ACC112 (cell line): ENCODE results near the gene PREB.

ENCODE experiments used
- H2AFZ ChIP-seq: fragments of 200-600 bp; sonication (generic); one replicate; pipeline ENCODE4 v1.6.0; 2017; ENCODE audit warnings: antibody characterized with exemption, low read length; ENCODE audit not compliant: unreplicated experiment
- H3K27ac ChIP-seq: fragments of 200-600 bp; sonication (generic); 2 replicates; pipeline ENCODE4 v1.5.1; 2014; ENCODE audit warnings: low read depth, mild to moderate bottlenecking, antibody characterized with exemption, low read length, moderate library complexity
- H3K27me3 ChIP-seq: fragments of 200-600 bp; sonication (generic); 2 replicates; pipeline ENCODE4 v1.6.1; 2014; ENCODE audit warnings: mild to moderate bottlenecking, antibody characterized with exemption, low read length, moderate library complexity, mixed read lengths; ENCODE audit not compliant: insufficient read depth
- H3K36me3 ChIP-seq: fragments of 200-600 bp; sonication (generic); 2 replicates; pipeline ENCODE4 v1.6.1; 2016; ENCODE audit warnings: mild to moderate bottlenecking, antibody characterized with exemption, low read length, moderate library complexity, mixed read lengths; ENCODE audit not compliant: insufficient read depth
- H3K4me1 ChIP-seq: fragments of 200-600 bp; sonication (generic); one replicate; pipeline ENCODE4 v1.6.1; 2016; ENCODE audit warnings: low read length, mixed read lengths; ENCODE audit not compliant: insufficient read depth, unreplicated experiment, control insufficient read depth
- H3K4me3 ChIP-seq: fragments of 200-600 bp; sonication (generic); 2 replicates; pipeline ENCODE4 v1.5.1; 2014; ENCODE audit warnings: mild to moderate bottlenecking, low read depth, low read length
- H3K79me2 ChIP-seq: fragments of 200-600 bp; sonication (generic); one replicate; pipeline ENCODE4 v1.6.0; 2016; ENCODE audit warnings: low read length; ENCODE audit not compliant: control insufficient read depth, unreplicated experiment, insufficient read depth

The PREB gene

DNA sequence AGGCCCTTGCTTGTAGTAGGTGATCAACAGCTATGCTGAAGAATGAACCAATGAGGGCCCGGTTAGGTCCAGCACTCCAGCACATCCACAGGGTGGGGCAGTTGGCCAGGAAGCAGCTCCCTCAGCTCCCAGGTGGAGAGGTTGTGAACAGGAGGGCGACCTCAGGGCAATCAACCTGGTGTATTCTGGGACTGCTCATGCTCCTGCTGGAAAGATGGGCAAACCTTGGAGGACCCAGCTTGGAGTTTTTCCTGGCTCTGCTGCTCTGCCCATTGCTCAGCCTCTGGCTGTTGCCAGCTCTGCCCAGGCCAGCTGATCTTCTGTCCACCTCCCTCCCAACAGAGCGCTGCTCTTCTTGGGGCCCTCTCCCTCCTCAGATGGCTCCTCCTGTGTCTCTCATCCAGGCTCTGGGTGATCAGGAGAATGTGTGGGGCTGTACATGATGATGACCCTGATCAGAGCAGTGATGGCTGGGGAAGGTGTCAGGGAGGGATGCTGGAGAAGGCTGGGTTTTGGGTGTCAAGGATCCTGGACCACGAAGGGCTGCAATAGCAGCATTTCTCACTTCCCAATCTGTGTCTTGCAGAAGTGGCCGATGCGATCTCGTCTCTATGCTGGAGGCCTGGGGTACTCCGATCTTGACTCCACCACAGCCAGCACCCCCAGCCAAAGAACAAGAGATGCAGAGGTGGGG, 17.8 kb upstream of the PREB start:
- Histone ChIP-seq H2AFZ (no peak overlapping the region), H3K4me3 (no peak overlapping the region), H3K36me3 (no peaks in the 10 kb centered on the region), H3K4me1 (no peaks in the 10 kb centered on the region), H3K79me2 (no peaks in the 10 kb centered on the region), H3K27me3 (no peaks in the 10 kb centered on the region), H3K27ac (no peak overlapping the region)

- H3K27ac ChIP-seq, result no peak overlapping the region
- H3K36me3 ChIP-seq, result no peaks in the 10 kb centered on the region
- no peaks in the 10 kb centered on the region for H3K4me1 ChIP-seq
- H2AFZ ChIP-seq, result no peak overlapping the region
- no peaks in the 10 kb centered on the region for H3K27me3 ChIP-seq
- H3K4me3 ChIP-seq, result no peak overlapping the region
- no peaks in the 10 kb centered on the region for H3K79me2 ChIP-seq
Measured at GRCh38 chr2:27150639-27151230, 16.3 kb upstream of the PREB start.

DNA sequence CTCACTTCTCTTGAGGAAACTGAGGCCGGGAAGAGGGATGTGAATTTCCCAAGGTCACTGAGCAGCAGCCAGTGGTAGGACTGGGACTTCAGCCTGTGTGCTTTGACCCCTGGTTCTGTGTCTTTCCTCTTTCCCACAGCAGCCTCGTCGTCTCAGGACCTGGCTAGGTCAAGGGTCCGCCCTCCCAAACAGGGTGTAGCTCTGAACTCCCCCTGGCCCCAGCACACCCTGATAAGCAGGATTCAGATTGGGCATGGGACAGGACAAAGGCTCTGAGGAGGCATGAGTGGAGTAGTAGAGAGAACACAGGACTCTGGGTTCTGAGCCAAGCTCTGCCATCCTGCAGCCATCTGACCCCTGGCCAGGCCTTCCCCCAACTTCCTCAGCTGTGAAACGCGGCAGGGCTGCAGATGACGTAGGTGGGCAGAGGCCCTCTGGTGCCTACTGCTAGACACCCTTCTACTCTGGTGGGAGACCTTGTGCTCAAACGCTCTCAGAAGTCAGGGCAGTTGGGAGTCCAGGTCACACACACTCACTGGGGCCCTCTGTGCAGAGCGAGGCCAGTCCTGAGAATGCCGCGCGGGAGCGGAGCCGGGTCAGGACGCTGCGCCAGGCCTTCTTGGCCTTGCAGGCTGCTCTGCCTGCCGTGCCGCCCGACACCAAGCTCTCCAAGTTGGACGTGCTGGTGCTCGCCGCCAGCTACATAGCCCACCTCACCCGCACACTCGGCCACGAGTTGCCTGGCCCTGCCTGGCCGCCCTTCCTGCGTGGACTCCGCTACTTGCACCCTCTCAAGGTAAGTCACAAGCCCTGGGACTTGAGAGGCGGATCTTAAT, 15.4 kb upstream of the PREB start:
- Histone ChIP-seq H3K27ac (no peak overlapping the region), H3K27me3 (no peaks in the 10 kb centered on the region), H3K79me2 (no peaks in the 10 kb centered on the region), H3K36me3 (no peaks in the 10 kb centered on the region), H2AFZ (no peak overlapping the region), H3K4me1 (no peaks in the 10 kb centered on the region), H3K4me3 (no peak overlapping the region)

GRCh38 chr2:27148801-27149439, 14.5 kb upstream of the PREB start, which contains the start of gene TCF23:
Gene TCF23, plus strand, starts transcription at chr2:27149004. Its CDS starts 130 bp downstream, at chr2:27149134.
- H3K27ac ChIP-seq, result no peak within 1 kb of the TSS
- H2AFZ ChIP-seq, result no peak within 1 kb of the TSS
- H3K4me3 ChIP-seq, result no peak within 1 kb of the TSS
- H3K4me1 ChIP-seq, result no peaks in the 10 kb centered on the region
- no peaks in the 10 kb centered on the region for H3K36me3 ChIP-seq
- no peaks in the 10 kb centered on the region for H3K79me2 ChIP-seq
- H3K27me3 ChIP-seq, result peaks cover 2% of the 10 kb centered on the region

DNA sequence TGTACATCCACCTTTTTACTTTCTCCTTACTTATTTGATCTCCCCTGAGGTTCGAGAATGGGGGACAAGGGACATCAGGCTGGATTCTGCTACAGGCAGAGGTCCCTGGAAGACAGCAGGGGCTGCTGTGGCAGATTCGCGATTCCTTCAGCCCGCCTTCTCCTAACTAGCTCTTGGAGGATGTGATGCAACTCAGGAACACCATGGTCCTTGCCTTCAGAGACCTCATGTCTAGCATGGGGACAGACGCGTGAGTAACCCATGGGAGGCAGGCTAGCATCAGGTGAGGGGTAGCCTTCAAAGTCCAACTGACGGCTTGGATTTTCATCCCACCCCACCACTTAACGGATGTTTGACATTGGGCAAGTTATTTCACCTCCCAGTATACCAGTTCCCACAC, 13.5 kb upstream of the PREB start:
- Histone ChIP-seq H3K27ac (no peak overlapping the region), H3K36me3 (no peaks in the 10 kb centered on the region), H3K4me1 (no peaks in the 10 kb centered on the region), H3K79me2 (no peaks in the 10 kb centered on the region), H3K4me3 (no peak overlapping the region), H2AFZ (no peak overlapping the region), H3K27me3 (peaks cover 12% of the 10 kb centered on the region)

- H3K79me2 ChIP-seq, result no peaks in the 10 kb centered on the region
- H2AFZ ChIP-seq, result no peak overlapping the region
- no peaks in the 10 kb centered on the region for H3K4me1 ChIP-seq
- no peak overlapping the region for H3K4me3 ChIP-seq
- peaks cover 19% of the 10 kb centered on the region for H3K27me3 ChIP-seq
- H3K27ac ChIP-seq, result no peak overlapping the region
- H3K36me3 ChIP-seq, result no peaks in the 10 kb centered on the region
Measured at GRCh38 chr2:27145682-27146081, 11.2 kb upstream of the PREB start.

DNA sequence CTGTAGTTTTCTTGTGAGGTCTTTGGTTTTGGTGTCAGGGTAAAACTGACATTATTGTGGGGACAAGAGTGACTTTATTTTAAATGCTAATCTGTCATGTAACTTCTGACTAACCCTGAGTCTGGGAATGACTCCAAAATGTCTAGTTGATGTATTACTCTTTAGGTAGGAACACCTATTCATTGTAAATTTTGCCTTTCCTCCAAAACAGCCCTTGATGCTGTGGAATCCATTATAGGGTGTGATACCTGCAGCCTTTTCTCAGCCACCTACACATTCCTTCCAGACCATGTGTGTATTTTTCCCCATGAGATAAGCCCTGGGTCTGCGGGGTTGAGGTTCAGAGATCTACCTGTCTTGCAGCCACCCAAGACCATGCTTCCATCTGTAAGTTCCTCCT, 8.8 kb upstream of the PREB start:
- Histone ChIP-seq H3K4me1 (no peaks in the 10 kb centered on the region), H3K27ac (no peak overlapping the region), H3K27me3 (peaks cover 19% of the 10 kb centered on the region), H3K36me3 (no peaks in the 10 kb centered on the region), H2AFZ (no peak overlapping the region), H3K79me2 (no peaks in the 10 kb centered on the region), H3K4me3 (no peak overlapping the region)

- Histone ChIP-seq H3K4me3 (no peak within 1 kb of the TSS), H3K27ac (no peak within 1 kb of the TSS), H3K36me3 (no peaks in the 10 kb centered on the region), H2AFZ (no peak within 1 kb of the TSS), H3K4me1 (no peaks in the 10 kb centered on the region), H3K27me3 (peaks cover 19% of the 10 kb centered on the region), H3K79me2 (no peaks in the 10 kb centered on the region)
Measured at GRCh38 chr2:27139310-27139709, 4.9 kb upstream of the PREB start, which contains the start of gene PRR30. Gene PRR30, minus strand, starts transcription at chr2:27139410. Its CDS starts 1,081 bp downstream, at chr2:27138329.

DNA sequence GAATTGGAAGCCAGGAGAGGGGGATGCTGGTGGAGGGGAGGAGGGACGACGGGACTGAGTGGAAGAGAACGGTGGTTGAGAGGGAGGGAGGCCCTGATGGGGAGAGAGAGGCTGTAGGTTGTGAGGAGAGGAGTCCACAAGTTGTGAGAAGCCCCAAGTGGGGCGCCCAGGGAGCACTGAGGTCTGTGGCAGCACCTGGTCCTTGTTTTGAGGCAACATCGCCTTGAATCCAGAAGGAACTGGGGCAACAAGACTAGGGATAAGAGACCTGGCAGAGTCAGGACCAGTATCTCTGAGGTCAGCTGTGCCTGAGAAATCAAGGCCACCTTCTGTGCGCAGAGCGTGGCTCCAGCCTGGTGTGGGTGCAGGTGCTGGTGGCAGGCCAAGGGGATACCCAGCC, 3.7 kb upstream of the PREB start:
- Histone ChIP-seq H3K4me3 (no peak overlapping the region), H3K79me2 (peaks cover 11% of the 10 kb centered on the region), H3K36me3 (no peaks in the 10 kb centered on the region), H3K27me3 (peaks cover 9% of the 10 kb centered on the region), H3K27ac (no peak overlapping the region), H2AFZ (no peak overlapping the region), H3K4me1 (peaks cover 3% of the 10 kb centered on the region)

DNA sequence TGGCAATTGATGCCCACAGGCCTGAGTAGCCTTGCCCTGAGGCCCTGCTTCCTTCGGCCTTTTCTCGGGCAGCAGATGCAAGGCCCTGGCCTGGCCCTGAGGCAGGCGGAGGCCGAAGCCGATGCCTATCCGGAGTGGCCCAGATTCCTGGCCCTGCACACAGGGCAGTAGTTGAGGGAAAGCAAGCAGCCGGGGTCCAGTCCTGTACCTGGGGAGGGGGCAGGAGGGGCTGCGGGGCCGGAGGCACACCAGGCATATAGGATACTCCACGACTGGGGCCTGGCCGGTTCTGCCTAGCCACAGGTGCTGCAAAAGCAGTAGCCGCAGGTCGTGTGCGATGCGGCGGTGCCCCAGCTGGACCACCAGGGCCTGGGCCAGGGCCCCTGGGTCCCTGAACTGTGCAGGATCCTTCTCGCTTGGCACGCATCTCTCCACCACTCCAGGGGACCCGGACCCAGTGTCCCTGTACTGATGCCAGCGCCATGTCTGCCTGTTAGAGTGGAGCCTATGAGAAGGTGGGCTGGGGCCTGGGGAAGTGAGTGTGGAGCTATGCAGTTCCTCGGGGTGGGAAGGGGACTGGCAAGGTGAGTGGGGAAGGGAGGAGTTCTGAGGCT, 3.0 kb upstream of the PREB start:
- Histone ChIP-seq H3K4me1 (peaks cover 8% of the 10 kb centered on the region), H3K27ac (no peak overlapping the region), H3K36me3 (no peaks in the 10 kb centered on the region), H2AFZ (no peak overlapping the region), H3K79me2 (peaks cover 16% of the 10 kb centered on the region), H3K4me3 (no peak overlapping the region), H3K27me3 (peaks cover 2% of the 10 kb centered on the region; the same call in 1 of the 2 replicates)
